Neuron (in vitro differentiated cells): ENCODE measurements around the gene PIK3CB.
"Not testable (repeated sequence)": the region's sequence is repeated elsewhere in the genome, so short reads cannot be mapped to it uniquely, and the experiment has no call there.

Experiments
- H2AFZ ChIP-seq: one replicate; pipeline ENCODE4 v1.6.1; 2013; ENCODE audit warnings: low read depth, mild to moderate bottlenecking, inconsistent platforms, low read length, moderate library complexity
- H3K27me3 ChIP-seq: one replicate; pipeline ENCODE4 v1.6.1; 2013; ENCODE audit warnings: low read length; ENCODE audit not compliant: insufficient read depth
- H3K36me3 ChIP-seq: one replicate; pipeline ENCODE4 v1.6.1; 2013; ENCODE audit warnings: low read length; ENCODE audit not compliant: insufficient read depth
- H3K4me1 ChIP-seq: one replicate; pipeline ENCODE4 v1.6.1; 2013; ENCODE audit warnings: low read length; ENCODE audit not compliant: insufficient read depth
- H3K4me3 ChIP-seq: 2 replicates; pipeline ENCODE4 v1.5.1; 2013; ENCODE audit warnings: mild to moderate bottlenecking, low read length, moderate library complexity
- H3K9me3 ChIP-seq: one replicate; pipeline ENCODE4 v1.6.1; 2013; ENCODE audit warnings: low read length

Gene PIK3CB

DNA sequence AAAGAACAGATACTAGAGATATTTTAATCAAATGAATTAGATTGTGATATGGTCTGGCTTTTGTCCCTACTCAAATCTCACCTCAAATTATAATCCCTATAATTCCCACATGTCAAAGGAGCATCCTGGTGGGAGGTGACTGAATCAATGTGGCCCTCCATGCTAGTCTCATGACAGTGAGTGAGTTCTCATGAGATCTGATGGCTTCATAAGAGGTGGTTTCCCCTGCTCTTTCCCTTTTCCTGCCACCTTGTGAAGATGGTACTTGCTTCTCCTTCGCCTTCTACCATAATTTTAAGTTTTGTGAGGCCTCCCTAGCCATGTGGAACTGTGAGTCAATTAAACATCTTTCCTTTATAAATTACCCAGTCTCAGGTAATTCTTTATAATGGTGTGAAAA is 143.4 kb downstream of the PIK3CB start:
- Histone ChIP-seq H3K9me3 (no peaks in the 10 kb centered on the region), H3K4me1 (no peaks in the 10 kb centered on the region), H2AFZ (no peak overlapping the region), H3K4me3 (no peak overlapping the region), H3K27me3 (no peaks in the 10 kb centered on the region), H3K36me3 (no peaks in the 10 kb centered on the region)

DNA sequence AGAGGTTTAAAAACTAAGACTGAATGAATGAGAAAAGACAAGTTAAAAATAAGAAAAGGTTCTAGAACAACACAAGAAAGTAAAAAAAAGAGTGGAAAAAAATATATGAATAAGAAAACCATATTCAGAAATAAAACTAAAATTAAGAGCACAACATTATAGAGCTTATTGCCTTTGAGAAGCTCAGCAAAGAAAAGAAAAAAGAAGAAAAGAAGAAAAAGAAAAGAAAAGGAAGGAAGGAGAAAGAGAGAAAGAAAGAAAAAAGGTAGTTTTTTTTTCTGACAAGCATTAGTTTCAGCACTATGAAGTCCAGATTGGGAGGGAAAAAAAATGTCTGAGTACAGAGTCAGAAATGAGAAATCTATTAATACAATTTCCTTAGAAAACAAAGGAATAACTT is 144.7 kb downstream of the PIK3CB start:
- H3K27me3 ChIP-seq, result no peaks in the 10 kb centered on the region
- H3K36me3 ChIP-seq, result no peaks in the 10 kb centered on the region
- no peaks in the 10 kb centered on the region for H3K4me1 ChIP-seq
- no peak overlapping the region for H3K4me3 ChIP-seq
- H2AFZ ChIP-seq, result no peak overlapping the region
- no peaks in the 10 kb centered on the region for H3K9me3 ChIP-seq

GRCh38 chr3:138688871-138689299 is 145.8 kb downstream of the PIK3CB start:
- no peak overlapping the region for H3K4me3 ChIP-seq
- no peaks in the 10 kb centered on the region for H3K4me1 ChIP-seq
- no peaks in the 10 kb centered on the region for H3K36me3 ChIP-seq
- no peaks in the 10 kb centered on the region for H3K27me3 ChIP-seq
- H2AFZ ChIP-seq, result no peak overlapping the region
- no peaks in the 10 kb centered on the region for H3K9me3 ChIP-seq

- Histone ChIP-seq H3K4me1 (no peaks in the 10 kb centered on the region), H2AFZ (no peak overlapping the region), H3K9me3 (no peaks in the 10 kb centered on the region), H3K36me3 (no peaks in the 10 kb centered on the region), H3K4me3 (no peak overlapping the region), H3K27me3 (no peaks in the 10 kb centered on the region)
Measured at GRCh38 chr3:138687236-138687635, 147.5 kb downstream of the PIK3CB start.

GRCh38 chr3:138686771-138687221 is 147.9 kb downstream of the PIK3CB start:
- Histone ChIP-seq H3K4me1 (no peaks in the 10 kb centered on the region), H2AFZ (no peak overlapping the region)

DNA sequence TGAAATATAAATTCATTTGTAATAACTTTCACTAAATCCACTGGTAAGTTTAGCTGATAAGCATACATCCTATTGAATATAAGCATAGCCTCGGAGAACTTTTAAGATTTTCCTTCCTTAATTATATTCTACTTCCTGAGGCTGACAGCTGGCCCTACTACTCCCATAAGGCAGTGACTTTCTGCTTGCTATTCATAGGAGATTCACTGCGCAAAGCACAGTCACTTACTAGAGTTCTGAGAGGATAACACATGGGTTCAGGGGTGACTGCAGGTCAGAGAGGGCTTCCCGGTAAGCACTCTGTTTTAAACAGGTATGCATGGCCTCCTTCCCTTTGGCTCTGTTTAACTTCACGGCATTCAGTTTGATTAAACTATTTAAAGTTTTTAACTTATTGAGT is 150.3 kb downstream of the PIK3CB start:
- Histone ChIP-seq H3K9me3 (no peaks in the 10 kb centered on the region), H3K4me1 (no peaks in the 10 kb centered on the region), H3K36me3 (no peaks in the 10 kb centered on the region), H2AFZ (no peak overlapping the region), H3K4me3 (no peak overlapping the region), H3K27me3 (no peaks in the 10 kb centered on the region)

More at GRCh38 chr3:138686771-138687221, 147.9 kb downstream of the PIK3CB start:
- H3K9me3 ChIP-seq, result no peaks in the 10 kb centered on the region
- no peaks in the 10 kb centered on the region for H3K36me3 ChIP-seq
- H3K4me3 ChIP-seq, result no peak overlapping the region
- no peaks in the 10 kb centered on the region for H3K27me3 ChIP-seq

DNA sequence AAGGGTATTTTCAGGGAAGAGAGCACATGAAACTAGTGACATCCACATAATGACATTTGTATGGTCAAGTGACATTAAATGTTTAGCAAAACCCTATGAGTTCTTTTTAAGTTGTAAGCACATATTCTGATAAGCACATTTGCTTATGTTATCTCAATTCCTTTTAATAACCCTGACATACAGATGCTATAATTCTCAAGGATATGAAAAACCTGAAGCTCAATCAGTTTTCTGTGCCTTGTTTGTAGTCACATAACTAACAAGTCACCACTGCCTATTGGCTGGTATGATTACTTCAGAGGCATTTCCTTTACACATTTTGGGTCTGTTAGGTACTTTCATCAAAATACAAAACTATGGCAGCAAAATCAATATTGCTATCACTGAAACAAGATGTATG is 152.1 kb downstream of the PIK3CB start:
- Histone ChIP-seq H2AFZ (no peak overlapping the region), H3K4me3 (no peak overlapping the region), H3K4me1 (no peaks in the 10 kb centered on the region), H3K9me3 (peaks cover 2% of the 10 kb centered on the region), H3K36me3 (peaks cover 3% of the 10 kb centered on the region), H3K27me3 (no peaks in the 10 kb centered on the region)

GRCh38 chr3:138681463-138682220 is 153.1 kb downstream of the PIK3CB start:
- Histone ChIP-seq H3K9me3 (peaks cover 6% of the 10 kb centered on the region), H3K4me3 (no peak overlapping the region), H3K36me3 (peaks cover 3% of the 10 kb centered on the region), H3K27me3 (no peaks in the 10 kb centered on the region), H2AFZ (no peak overlapping the region), H3K4me1 (no peaks in the 10 kb centered on the region)

GRCh38 chr3:138680974-138681373 is 153.8 kb downstream of the PIK3CB start:
- H3K36me3 ChIP-seq, H3K27me3 ChIP-seq, H3K4me3 ChIP-seq, H3K4me1 ChIP-seq, H3K9me3 ChIP-seq, H2AFZ ChIP-seq: not testable (repeated sequence)

GRCh38 chr3:138678874-138679392 is 155.8 kb downstream of the PIK3CB start:
- H3K4me1 ChIP-seq, result peaks cover 3% of the 10 kb centered on the region
- H3K27me3 ChIP-seq, result no peaks in the 10 kb centered on the region
- peaks cover 12% of the 10 kb centered on the region for H3K9me3 ChIP-seq
- H3K4me3 ChIP-seq, result no peak overlapping the region
- H2AFZ ChIP-seq, result no peak overlapping the region
- peaks cover 4% of the 10 kb centered on the region for H3K36me3 ChIP-seq

DNA sequence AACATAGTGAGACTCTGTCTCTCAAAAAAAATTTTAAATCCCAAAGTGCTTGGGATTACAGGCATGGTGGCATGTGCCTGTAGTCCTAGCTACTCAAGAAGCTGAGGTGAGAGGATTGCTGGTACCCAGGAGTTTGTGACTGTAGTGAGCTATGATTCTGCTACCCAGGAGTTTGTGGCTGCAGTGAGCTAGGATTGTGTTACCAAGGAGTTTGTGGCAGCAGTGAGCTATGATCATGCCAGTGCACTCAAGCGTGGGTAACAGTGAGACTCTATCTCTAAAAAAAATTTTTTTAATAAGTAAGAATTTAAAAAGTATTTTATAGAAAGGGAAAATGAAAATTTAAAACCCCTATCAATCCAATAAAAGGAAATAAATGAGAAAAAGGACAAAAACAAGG is 156.6 kb downstream of the PIK3CB start:
- H3K9me3 ChIP-seq, result peaks cover 12% of the 10 kb centered on the region
- peaks cover 4% of the 10 kb centered on the region for H3K36me3 ChIP-seq
- H3K4me1 ChIP-seq, result peaks cover 11% of the 10 kb centered on the region
- H3K4me3 ChIP-seq, result no peak overlapping the region
- no peak overlapping the region for H2AFZ ChIP-seq
- H3K27me3 ChIP-seq, result no peaks in the 10 kb centered on the region

DNA sequence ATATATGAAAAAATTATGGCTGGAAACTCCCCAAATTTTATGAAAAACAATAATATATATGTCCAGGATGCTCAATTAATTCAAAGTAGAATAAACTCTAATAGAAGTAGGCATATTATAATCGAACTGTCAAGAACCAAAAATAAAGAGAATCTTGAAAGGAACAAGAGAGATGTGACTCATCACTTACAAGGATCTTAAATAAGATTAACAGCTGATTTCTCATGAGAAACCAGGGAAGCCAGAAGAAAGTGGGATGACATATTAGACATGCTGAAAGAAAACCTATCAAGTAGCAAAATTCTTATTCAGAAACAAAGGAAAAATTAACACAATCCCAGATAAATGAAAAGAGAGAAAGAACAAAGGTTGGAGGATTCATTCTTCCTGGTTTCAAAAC is 159.3 kb downstream of the PIK3CB start:
- Histone ChIP-seq H3K4me3 (no peak overlapping the region), H3K4me1 (peaks cover 16% of the 10 kb centered on the region)

DNA sequence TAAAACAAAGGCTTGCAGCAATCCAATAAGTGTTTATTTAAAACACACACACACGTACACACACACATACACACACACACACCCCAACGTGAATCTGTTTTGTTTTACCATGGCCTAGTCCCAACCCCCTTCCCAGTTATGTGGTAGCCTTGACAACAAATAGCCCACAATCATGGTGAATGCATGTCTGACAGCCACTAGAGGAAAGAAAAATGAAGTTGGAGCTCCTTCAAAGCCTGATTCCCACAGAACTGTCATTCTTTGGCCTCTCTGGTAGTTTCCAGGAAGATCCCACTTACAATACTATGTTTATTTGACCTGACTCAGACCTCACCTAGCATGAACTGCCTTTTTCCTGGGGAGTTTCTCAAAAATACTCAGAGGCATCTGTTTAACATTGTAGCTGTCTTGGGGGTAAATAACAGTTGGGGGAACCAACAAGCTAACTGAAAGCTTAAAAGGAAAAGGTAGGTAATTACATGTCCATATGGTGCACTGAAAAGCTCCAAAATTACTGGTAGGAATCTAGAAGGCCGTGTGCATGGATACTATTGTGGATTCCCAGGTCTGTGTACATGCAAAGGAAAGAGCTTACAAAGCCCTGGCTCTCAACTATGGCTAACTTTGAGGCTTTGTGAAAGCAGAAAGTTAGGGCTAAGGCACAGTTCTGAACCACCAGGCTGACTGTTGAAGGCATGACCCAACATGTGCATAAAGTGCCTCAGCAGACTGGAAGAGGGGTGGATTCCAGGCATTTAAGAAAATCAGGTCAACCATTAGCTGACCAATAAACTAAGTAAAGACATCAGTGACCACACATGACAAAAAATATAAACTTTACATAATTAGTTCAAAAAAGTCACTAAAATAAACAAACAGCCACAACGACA is 160.8 kb downstream of the PIK3CB start:
- no peak overlapping the region for H2AFZ ChIP-seq
- peaks cover 12% of the 10 kb centered on the region for H3K9me3 ChIP-seq
- H3K27me3 ChIP-seq, result no peaks in the 10 kb centered on the region
- H3K4me3 ChIP-seq, result no peak overlapping the region
- H3K36me3 ChIP-seq, result peaks cover 4% of the 10 kb centered on the region
- H3K4me1 ChIP-seq, result peaks cover 27% of the 10 kb centered on the region

More for the DNA sequence above, 159.3 kb downstream of the PIK3CB start:
- no peaks in the 10 kb centered on the region for H3K27me3 ChIP-seq
- peaks cover 4% of the 10 kb centered on the region for H3K36me3 ChIP-seq
- H3K9me3 ChIP-seq, result peaks cover 12% of the 10 kb centered on the region
- no peak overlapping the region for H2AFZ ChIP-seq
